Activated naive CD8-positive, alpha-beta T cell treated with anti-CD3 and anti-CD28 coated beads, Interleukin-2, amount 10 ng/mL, durations not matched to agents 7 days and 5 days (primary cell): ENCODE results near the gene MATR3. TPM values are rescaled to one million over a fixed set of nuclear protein-coding genes. Genes with fewer than 3 reads are reported as not detected.
A peak's percentile ranks its signal among the peaks of the same experiment; 100 is the strongest.

Experiments used
- ATAC-seq: fragments of 150-1000 bp; cut with Tn5 transposase; one replicate; pipeline ENCODE4 v1.10.0; 2021; ENCODE audit warnings: low read depth, moderate library complexity
- POLR2A ChIA-PET: fragments of 350-600 bp; sonication (Branson Sonifier 250); formaldehyde crosslinking; loops from one replicate; lab custom pipeline; 2021; ENCODE audit warnings: antibody characterized with exemption; lab: Charles Lee
- DNase-seq: peaks from one replicate; pipeline ENCODE4 v3.0.0; 2021
- H3K27ac Mint-ChIP-seq: one replicate; pipeline ENCODE4 v1.8.0; 2022; ENCODE audit warnings: mild to moderate bottlenecking, mixed read lengths
- H3K27me3 Mint-ChIP-seq: one replicate; pipeline ENCODE4 v1.8.0; 2022; ENCODE audit warnings: mild to moderate bottlenecking, moderate library complexity, mixed read lengths
- H3K36me3 Mint-ChIP-seq: one replicate; pipeline ENCODE4 v1.8.0; 2021; ENCODE audit warnings: mild to moderate bottlenecking, mixed read lengths
- H3K4me1 Mint-ChIP-seq: one replicate; pipeline ENCODE4 v1.8.0; 2021; ENCODE audit warnings: mixed read lengths
- H3K4me3 Mint-ChIP-seq: one replicate; pipeline ENCODE4 v1.8.0; 2022; ENCODE audit warnings: mild to moderate bottlenecking, moderate library complexity, mixed read lengths
- H3K9me3 Mint-ChIP-seq: one replicate; pipeline ENCODE4 v1.8.0; 2021; ENCODE audit warnings: mixed read lengths
- total RNA-seq, 2 experiments: library from RNA; stranded (reverse); gene quantifications; one replicate each; pipeline ENCODE4 v1.2.3, GENCODE V29; 2021

Gene MATR3
- total RNA-seq, 2 experiments from 2014 or later, result 174 to 183 TPM

DNA sequence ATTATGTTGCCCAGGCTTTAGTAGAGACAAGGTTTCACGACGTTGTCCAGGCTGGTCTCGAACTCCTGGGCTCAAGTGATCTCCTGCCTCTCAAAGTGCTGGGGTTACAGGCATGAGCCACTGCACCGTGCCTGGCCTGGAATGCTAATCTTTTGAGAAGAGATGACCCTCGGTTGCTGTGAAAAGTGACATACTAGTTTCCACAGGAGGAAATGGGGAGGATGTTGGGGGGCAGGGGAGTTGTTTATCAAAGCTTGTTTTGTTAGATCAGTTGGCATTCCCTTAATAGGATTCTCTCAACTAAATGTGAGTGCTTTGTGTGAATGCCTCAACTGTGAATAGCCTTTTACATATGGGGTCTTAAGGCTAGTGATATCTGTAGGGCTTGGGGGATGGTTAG, 16.4 kb upstream of the MATR3 start:
- Mint-ChIP-seq H3K36me3 (peaks cover 20% of the 10 kb centered on the region), H3K27ac (peak overlapping the region; percentile 50), H3K27me3 (no peaks in the 10 kb centered on the region), H3K4me1 (peaks cover 54% of the 10 kb centered on the region), H3K9me3 (no peaks in the 10 kb centered on the region), H3K4me3 (no peak overlapping the region)
- ATAC-seq, result no peak
- no peak for DNase-seq
- POLR2A ChIA-PET, result interaction anchor here (1.1 to 5.9 kb wide), 3 partner anchors 17 to 114 kb away, joined by 3 to 52 read pairs (median 12); partner anchors contain the start of genes MATR3 and MZB1

DNA sequence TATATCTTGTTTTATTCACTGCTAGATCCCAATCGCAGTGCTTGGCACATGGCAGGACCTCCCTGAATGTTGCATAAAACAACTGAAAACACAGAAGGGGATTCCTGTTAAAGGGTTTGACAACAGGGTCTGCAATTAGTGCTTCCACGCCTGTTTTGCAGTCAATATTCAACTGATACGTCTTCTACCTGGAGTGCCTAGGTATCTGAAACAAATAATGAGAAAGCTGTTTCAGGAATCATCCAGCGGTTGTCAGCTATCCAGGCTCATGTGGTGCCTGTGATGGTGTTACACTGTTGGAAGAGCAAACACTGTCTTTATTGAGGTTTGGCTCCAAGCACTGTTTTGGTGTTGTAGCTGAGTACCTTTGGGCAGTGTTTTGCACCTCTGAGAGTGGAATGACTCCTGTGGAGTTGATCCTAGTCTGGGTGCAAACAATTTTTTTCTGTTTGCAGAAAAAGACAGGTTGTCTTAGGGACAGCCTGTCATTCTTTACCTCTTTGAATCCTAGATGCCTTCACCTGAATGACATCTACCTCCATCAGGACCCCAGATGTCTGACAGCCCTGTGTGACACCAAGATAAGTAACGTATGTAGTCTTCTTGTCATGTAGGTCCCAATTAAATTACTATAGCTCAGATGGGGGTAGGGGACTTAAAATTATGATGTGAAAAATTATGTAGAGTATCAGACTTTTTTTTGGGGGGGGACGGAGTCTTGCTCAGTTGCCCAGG, 14.8 kb upstream of the MATR3 start:
- Mint-ChIP-seq H3K27ac (no peak overlapping the region), H3K9me3 (no peaks in the 10 kb centered on the region), H3K4me3 (no peak overlapping the region), H3K4me1 (peaks cover 41% of the 10 kb centered on the region), H3K27me3 (no peaks in the 10 kb centered on the region), H3K36me3 (peaks cover 30% of the 10 kb centered on the region)
- ATAC-seq (no peak), DNase-seq (no peak)
- POLR2A ChIA-PET, result no interaction called here

DNA sequence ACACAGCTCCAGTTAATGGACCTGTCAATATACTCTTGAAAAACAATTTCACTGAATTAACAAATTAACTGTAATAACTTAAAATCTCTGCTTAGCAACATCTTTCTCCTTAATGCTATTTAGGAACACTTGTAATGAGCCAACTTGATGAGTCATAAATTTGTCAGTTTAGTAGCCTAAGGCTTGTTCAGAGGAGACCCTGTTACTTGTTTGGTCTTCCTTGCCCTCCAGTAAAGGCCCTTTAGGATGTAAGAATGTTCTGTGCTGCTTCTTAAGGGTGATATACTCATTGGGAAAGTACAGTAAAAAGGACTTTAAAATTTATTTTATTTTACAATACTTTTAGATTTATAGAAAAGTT, 11.4 kb upstream of the MATR3 start:
- ATAC-seq, result no peak
- peaks cover 33% of the 10 kb centered on the region for H3K36me3 Mint-ChIP-seq
- peaks cover 20% of the 10 kb centered on the region for H3K4me1 Mint-ChIP-seq
- no peaks in the 10 kb centered on the region for H3K9me3 Mint-ChIP-seq
- no peaks in the 10 kb centered on the region for H3K27me3 Mint-ChIP-seq
- POLR2A ChIA-PET, result interaction anchor here (1.1 kb wide), 1 partner anchor 11 kb away, joined by 3 read pairs; the partner anchor contains the start of gene MATR3
- no peak overlapping the region for H3K4me3 Mint-ChIP-seq
- DNase-seq, result no peak
- no peak overlapping the region for H3K27ac Mint-ChIP-seq

DNA sequence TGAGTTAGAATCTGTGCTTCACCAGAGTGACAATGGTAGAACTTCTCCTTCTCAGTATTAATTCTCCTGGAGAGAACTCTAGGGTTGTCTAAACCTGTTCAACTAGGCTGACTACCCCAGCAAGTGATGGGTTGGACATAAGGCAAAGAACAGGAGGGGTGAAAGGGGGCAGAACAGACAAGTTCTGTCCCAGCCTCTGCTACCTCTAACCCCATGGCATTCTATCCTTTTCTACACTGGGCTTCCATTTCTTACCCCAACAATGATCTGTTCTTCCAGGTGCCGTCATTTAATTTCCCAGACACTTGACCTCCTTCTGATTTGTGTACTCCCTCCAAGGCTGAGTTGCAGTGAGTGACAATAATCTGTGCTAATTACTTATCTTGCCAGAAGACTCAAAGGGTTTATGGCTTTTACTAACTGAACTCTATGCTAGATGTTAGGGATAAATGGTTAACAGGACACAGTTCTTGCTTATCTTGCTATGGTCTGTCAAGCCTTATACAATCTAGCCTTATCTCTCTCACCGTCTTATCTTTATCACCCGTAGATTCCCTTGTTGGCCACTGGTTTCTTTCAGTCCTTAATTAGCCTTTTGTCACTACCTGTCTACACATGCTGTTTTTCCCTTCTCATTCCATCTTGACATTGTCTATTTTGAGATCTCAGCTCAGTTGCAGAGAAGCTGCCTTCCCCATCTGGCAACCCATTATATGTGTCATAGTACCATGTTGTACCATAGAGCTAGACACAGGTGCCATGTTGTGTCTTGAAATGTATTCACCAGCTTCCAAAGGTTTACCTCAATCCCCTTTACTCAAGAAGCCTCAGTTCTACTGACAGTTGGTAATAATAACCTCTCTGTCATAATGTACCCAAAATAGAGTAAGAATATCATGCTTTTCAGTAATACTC, 10.0 kb upstream of the MATR3 start:
- POLR2A ChIA-PET, result interaction anchor here (1.4 kb wide), 1 partner anchor 11 kb away, joined by 3 read pairs; no protein-coding TSS in a partner anchor
- no peak for DNase-seq
- no peaks in the 10 kb centered on the region for H3K9me3 Mint-ChIP-seq
- ATAC-seq, result no peak
- no peaks in the 10 kb centered on the region for H3K27me3 Mint-ChIP-seq
- H3K4me3 Mint-ChIP-seq, result no peak overlapping the region
- peaks cover 11% of the 10 kb centered on the region for H3K4me1 Mint-ChIP-seq
- peak overlapping the region; percentile 4 for H3K27ac Mint-ChIP-seq
- peaks cover 32% of the 10 kb centered on the region for H3K36me3 Mint-ChIP-seq

DNA sequence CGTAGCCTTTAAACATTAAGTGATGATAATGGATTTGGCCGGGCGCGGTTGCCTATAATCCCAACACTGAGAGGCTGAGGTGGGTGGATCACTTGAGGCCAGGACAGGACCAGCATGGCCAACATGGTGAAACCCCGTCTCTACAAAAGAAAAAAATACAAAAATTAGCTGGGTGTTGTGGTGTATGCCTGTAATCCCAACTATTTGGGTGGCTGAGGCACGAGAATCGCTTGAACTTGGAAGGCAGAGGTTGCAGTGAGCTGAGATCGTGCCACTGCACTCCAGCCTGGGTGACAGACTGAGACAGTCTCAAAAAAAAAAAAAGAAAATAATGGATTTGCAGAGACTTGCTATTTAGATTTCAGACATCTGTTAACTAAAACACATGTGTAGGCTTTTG, 9.2 kb upstream of the MATR3 start:
- POLR2A ChIA-PET, result interaction anchor here (1.4 kb wide), 1 partner anchor 10 kb away, joined by 3 read pairs; no protein-coding TSS in a partner anchor
- no peaks in the 10 kb centered on the region for H3K27me3 Mint-ChIP-seq
- H3K36me3 Mint-ChIP-seq, result peaks cover 32% of the 10 kb centered on the region
- DNase-seq, result no peak
- H3K4me3 Mint-ChIP-seq, result no peak overlapping the region
- H3K4me1 Mint-ChIP-seq, result peaks cover 11% of the 10 kb centered on the region
- H3K27ac Mint-ChIP-seq, result no peak overlapping the region
- H3K9me3 Mint-ChIP-seq, result no peaks in the 10 kb centered on the region
- no peak for ATAC-seq

DNA sequence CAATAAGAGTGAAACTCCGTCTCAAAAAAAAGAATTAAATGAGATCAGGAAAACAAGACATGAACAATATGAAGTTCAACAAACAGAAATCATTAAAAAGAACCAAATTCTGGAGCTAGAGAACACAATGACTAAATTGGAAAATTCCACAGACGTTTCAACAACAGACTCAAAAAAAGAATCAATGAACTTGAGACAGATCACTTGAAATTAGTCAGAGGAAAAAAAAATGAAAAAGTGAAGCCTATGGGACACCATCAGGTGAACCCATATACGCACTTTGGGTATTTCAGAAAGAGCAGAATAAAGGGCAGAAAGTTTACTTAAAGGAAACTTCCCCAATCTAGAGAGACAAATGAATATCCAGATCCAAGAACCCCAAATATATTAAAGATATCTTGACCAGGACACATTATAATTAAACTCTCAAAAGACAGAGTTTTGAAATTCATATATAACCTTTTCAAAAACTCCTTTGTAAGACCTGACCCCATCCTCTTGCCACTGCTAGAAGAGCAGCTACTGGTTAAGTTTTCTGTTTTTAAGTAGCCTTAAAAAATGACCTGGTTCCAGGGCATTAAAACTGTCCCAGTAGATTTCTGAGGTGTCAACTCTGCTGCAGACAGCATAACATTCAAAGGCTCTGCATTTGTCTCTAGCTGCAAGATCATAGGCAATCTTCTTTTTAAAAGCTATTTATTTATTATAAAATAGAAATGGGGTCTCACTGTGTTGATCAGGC, 7.7 kb upstream of the MATR3 start:
- Mint-ChIP-seq H3K27ac (no peak overlapping the region), H3K4me3 (no peak overlapping the region), H3K27me3 (no peaks in the 10 kb centered on the region), H3K4me1 (peaks cover 4% of the 10 kb centered on the region), H3K36me3 (peaks cover 27% of the 10 kb centered on the region), H3K9me3 (no peaks in the 10 kb centered on the region)
- DNase-seq (no peak), ATAC-seq (no peak)
- POLR2A ChIA-PET, result interaction anchor here (1.0 kb wide), 1 partner anchor 56 kb away, joined by 4 read pairs; the partner anchor contains the start of gene PAIP2

DNA sequence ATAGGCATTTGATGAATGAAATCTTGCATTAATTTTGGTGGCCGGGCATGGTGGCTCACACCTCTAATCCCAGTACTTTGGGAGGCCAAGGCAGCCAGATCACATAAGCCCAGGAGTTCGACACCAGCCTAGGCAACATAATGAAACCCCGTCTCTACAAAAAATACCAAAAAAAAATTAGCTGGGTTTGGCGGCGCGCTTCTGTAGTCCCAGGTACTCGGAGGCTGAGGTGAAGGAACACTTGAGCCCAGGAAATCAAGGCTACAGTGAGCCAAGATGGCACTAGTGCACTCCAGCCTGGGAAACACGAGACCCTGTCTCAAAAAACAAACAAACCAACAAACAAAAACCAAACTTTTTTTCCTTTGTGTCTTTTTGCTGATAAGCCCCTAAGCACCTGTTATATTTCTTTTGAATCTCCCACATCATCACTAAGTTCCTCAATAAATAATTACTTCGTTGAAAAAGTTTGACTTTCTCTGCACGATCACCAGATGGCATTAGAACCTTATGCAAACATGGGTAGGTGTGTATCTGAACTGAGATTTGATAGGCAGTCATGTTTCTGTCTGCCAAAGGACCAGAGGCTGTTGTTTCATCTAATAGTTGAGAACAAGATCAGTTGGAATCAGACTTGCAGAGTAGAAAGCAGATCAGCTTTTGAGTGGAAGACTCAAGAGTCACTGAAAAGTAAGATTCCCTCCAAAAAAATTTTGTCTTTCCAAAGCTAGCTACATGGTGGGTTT, 5.5 kb upstream of the MATR3 start:
- DNase-seq (no peak), ATAC-seq (peak; percentile 47)
- no peak overlapping the region for H3K4me3 Mint-ChIP-seq
- H3K27me3 Mint-ChIP-seq, result no peaks in the 10 kb centered on the region
- POLR2A ChIA-PET, result no interaction called here
- H3K36me3 Mint-ChIP-seq, result peaks cover 22% of the 10 kb centered on the region
- no peaks in the 10 kb centered on the region for H3K9me3 Mint-ChIP-seq
- peaks cover 7% of the 10 kb centered on the region for H3K4me1 Mint-ChIP-seq
- peak overlapping the region; percentile 60 for H3K27ac Mint-ChIP-seq

DNA sequence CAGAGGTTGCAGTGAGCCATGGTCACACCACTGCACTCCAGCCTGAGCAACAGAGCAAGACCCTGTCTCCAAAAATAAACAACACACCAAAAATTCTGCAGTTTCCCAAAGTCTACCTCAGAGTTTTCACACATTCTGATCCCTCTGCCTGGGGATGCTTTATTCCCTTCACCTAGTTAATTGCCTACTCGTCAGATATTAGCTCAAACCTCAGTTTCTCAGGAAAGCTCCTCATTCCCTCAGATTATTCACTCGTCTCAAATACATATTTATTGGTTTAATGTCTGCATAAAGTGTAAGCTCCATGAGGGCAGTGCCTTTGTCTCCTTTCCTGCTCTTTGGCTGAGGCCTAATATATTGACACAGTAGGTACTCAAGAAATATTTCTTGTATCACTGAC, 2.5 kb upstream of the MATR3 start:
- no peaks in the 10 kb centered on the region for H3K27me3 Mint-ChIP-seq
- no peak for ATAC-seq
- H3K4me3 Mint-ChIP-seq, result no peak overlapping the region
- H3K4me1 Mint-ChIP-seq, result peaks cover 11% of the 10 kb centered on the region
- no peak for DNase-seq
- no peak overlapping the region for H3K27ac Mint-ChIP-seq
- POLR2A ChIA-PET, result interaction anchor here (0.6 to 1.1 kb wide), 2 partner anchors 16 to 124 kb away, joined by 3 to 4 read pairs; no protein-coding TSS in a partner anchor
- peaks cover 12% of the 10 kb centered on the region for H3K36me3 Mint-ChIP-seq
- no peaks in the 10 kb centered on the region for H3K9me3 Mint-ChIP-seq

DNA sequence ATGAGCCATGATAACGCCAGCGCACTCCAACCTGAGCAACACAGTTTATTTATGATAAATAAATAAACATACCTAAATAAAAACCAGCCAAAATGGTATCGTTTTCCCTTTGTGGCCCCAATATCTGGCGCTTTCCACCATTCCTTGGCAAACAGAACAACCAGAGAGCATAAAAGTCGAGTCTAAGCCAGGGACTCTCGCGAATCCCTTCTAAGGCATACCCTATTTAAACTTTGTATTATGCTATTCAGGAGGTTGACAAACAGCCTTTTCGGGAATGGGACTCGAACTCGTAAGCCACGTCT, 386 bp upstream of the MATR3 start:
- peaks cover 9% of the 10 kb centered on the region for H3K36me3 Mint-ChIP-seq

DNA sequence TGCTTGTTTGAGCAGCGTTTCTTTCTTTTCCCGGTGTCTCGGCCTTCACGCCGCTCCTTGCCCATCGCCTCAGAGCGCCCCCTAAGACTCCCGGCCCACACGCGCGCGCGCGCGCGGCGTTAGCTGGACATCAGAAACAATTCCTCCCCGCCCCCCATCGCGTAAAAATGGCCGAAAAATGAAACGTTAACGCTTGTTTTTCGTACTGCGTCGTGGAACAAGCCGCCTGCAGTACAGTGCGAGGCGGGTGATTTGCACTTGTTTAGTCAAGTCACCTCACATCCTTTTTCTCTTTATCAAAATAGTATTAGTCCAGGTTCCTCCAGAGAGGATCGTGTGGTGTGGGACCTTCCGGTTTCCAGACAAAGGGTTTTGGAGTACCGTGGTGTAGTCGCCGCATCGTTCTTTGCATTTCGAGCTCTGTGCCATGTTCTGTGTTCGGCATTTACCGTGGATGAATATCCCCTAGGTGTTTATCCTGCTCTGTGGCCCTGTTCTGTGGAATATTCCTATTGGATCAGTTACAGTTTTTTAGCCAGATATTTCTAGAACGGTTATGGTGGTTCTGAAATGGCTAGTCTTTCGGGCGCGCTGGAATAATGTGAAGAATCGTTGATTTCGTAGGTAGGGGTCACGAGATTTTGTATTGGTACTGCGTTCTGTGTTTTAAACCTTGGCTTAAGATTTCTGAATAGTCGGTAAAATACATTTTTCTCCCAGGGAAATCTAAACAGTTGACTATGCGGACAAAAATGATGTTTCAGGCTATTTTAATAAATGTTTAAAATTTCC, 1.0 kb downstream of the MATR3 start:
- peaks cover 14% of the 10 kb centered on the region for H3K36me3 Mint-ChIP-seq
- H3K27me3 Mint-ChIP-seq, result no peaks in the 10 kb centered on the region
- ATAC-seq (peak; percentile 9), DNase-seq (peak; percentile 69)
- peaks cover 40% of the 10 kb centered on the region for H3K4me1 Mint-ChIP-seq
- H3K4me3 Mint-ChIP-seq, result peak overlapping the region; percentile 94
- peak overlapping the region; percentile 96 for H3K27ac Mint-ChIP-seq
- POLR2A ChIA-PET, result interaction anchor here (0.5 to 2.5 kb wide), 21 partner anchors 11 to 830 kb away, joined by 3 to 52 read pairs (median 4); partner anchors contain the start of genes EGR1, MZB1, PAIP2 and PROB1
- no peaks in the 10 kb centered on the region for H3K9me3 Mint-ChIP-seq

More for the DNA sequence above, 386 bp upstream of the MATR3 start:
- ATAC-seq, result no peak
- POLR2A ChIA-PET, result interaction anchor here (0.6 to 2.5 kb wide), 18 partner anchors 10 to 829 kb away, joined by 3 to 52 read pairs (median 4); partner anchors contain the start of genes EGR1, ETF1, MZB1 and PAIP2
- Mint-ChIP-seq H3K27ac (peak overlapping the region; percentile 96), H3K27me3 (no peaks in the 10 kb centered on the region), H3K4me1 (peaks cover 26% of the 10 kb centered on the region), H3K9me3 (no peaks in the 10 kb centered on the region), H3K4me3 (peak overlapping the region; percentile 94)
- DNase-seq, result no peak

DNA sequence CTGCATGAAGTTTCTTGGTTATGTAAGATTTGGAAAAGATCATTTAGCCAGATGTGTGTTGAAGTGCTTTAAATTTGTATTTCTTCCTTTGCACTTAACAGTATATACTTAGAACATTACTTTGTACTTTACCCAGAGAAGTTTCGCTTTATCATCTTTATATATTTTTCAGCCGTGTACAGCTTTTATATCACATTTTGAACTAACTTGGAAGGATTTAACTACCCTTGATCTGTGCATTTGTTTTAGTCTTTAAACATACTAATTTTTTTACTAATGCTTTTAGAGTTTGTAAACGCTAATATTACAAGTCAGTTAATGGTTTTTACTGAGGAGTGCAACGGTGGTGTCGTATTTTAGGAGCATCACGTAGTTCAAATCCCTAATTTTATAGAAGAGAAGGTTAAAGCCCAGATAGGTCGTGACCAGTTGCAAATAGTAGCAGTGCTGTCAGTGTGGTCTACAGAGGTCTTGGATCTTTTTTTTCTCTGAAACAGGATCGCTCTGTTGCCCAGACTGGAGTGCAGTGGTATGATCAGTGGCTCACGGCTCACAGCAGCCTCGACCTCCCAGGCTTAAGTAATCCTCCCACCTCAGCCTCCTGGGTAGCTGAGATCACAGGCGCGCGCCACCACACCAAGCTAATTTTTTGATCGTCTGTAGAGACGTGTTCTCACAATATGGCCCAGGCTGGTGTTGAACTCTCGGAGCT, 2.0 kb downstream of the MATR3 start:
- POLR2A ChIA-PET, result interaction anchor here (0.7 to 2.5 kb wide), 3 partner anchors 11 to 46 kb away, joined by 3 to 33 read pairs (median 23); partner anchors contain the start of gene PAIP2
- peaks cover 17% of the 10 kb centered on the region for H3K36me3 Mint-ChIP-seq
- H3K4me1 Mint-ChIP-seq, result peaks cover 43% of the 10 kb centered on the region
- no peaks in the 10 kb centered on the region for H3K9me3 Mint-ChIP-seq
- peak overlapping the region; percentile 94 for H3K4me3 Mint-ChIP-seq
- H3K27me3 Mint-ChIP-seq, result no peaks in the 10 kb centered on the region
- peak overlapping the region; percentile 96 for H3K27ac Mint-ChIP-seq
- DNase-seq (no peak), ATAC-seq (no peak)
